Karpas-422 (cell line): ENCODE data around the gene IDUA. TPM values are rescaled to one million over a fixed set of nuclear protein-coding genes. Genes with fewer than 3 reads are reported as not detected.

Experiments used
- DNase-seq: peaks from one replicate; pipeline ENCODE4 v3.0.0-alpha.2; 2015
- H2AFZ ChIP-seq: fragments of 200-600 bp; sonication (generic); 2 replicates; pipeline ENCODE4 v1.6.1; 2014; ENCODE audit warnings: antibody characterized with exemption, low read length, mixed read lengths
- H3K27ac ChIP-seq: fragments of 200-600 bp; sonication (generic); 2 replicates; pipeline ENCODE4 v1.5.1; 2014; ENCODE audit warnings: mild to moderate bottlenecking, low read length, moderate library complexity
- H3K27me3 ChIP-seq: fragments of 200-600 bp; sonication (generic); 2 replicates; pipeline ENCODE4 v1.6.1; 2014; ENCODE audit warnings: low read length, mixed read lengths
- H3K36me3 ChIP-seq: fragments of 200-600 bp; sonication (generic); 2 replicates; pipeline ENCODE4 v1.6.1; 2014; ENCODE audit warnings: low read length, mixed read lengths; ENCODE audit not compliant: insufficient read depth
- H3K4me1 ChIP-seq: fragments of 200-600 bp; sonication (generic); 2 replicates; pipeline ENCODE4 v1.6.1; 2014; ENCODE audit warnings: mild to moderate bottlenecking, low read length, mixed read lengths
- H3K4me2 ChIP-seq: fragments of 200-600 bp; sonication (generic); 2 replicates; pipeline ENCODE4 v1.6.1; 2014; ENCODE audit warnings: low read length, low read depth, mild to moderate bottlenecking; ENCODE audit not compliant: poor library complexity, severe bottlenecking
- H3K4me3 ChIP-seq: fragments of 200-600 bp; sonication (generic); 2 replicates; pipeline ENCODE4 v1.5.1; 2014; ENCODE audit warnings: mild to moderate bottlenecking, antibody characterized with exemption, low read length, mixed read lengths
- H3K79me2 ChIP-seq: fragments of 200-600 bp; sonication (generic); 2 replicates; pipeline ENCODE4 v1.6.1; 2014; ENCODE audit warnings: mild to moderate bottlenecking, low read length, mixed read lengths
- H3K9ac ChIP-seq: fragments of 200-600 bp; sonication (generic); 2 replicates; pipeline ENCODE4 v1.6.0; 2014; ENCODE audit warnings: low read length
- H3K9me2 ChIP-seq: fragments of 200-600 bp; sonication (generic), shearing (Covaris generic); replicated peaks from 2 replicates; pipeline ENCODE4 v1.6.0; 2014; ENCODE audit warnings: mild to moderate bottlenecking, low read length, moderate library complexity; ENCODE audit not compliant: insufficient read depth
- H3K9me3 ChIP-seq: fragments of 300-700, 200-600 bp; sonication (generic); 2 replicates; pipeline ENCODE4 v1.6.1; 2014; ENCODE audit warnings: low read length, mixed read lengths
- H4K20me1 ChIP-seq: fragments of 200-600 bp; sonication (generic); 2 replicates; pipeline ENCODE4 v1.6.1; 2014; ENCODE audit warnings: mild to moderate bottlenecking, antibody characterized with exemption, low read length, low read depth; ENCODE audit not compliant: insufficient read depth
- total RNA-seq: library from RNA; depleted of rRNA; stranded (reverse); fragments of >200 nt; shearing (Covaris generic); gene quantifications from 2 replicates; pipeline ENCODE4 v1.2.3, GENCODE V29; 2014; ENCODE audit warnings: low replicate concordance

Gene IDUA
- total RNA-seq, 1 experiment from 2014 or later, result 20.8 TPM

GRCh38 chr4:1004557-1005485 lies 18.0 kb downstream of the IDUA start:
- Histone ChIP-seq H3K4me3 (no peak overlapping the region), H3K4me1 (peaks cover 20% of the 10 kb centered on the region), H3K4me2 (no peak overlapping the region), H2AFZ (no peak overlapping the region), H3K27me3 (no peaks in the 10 kb centered on the region), H3K9me3 (no peaks in the 10 kb centered on the region), H3K27ac (no peak overlapping the region), H3K9ac (no peak overlapping the region), H3K79me2 (no peaks in the 10 kb centered on the region), H4K20me1 (no peaks in the 10 kb centered on the region), H3K9me2 (no peaks in the 10 kb centered on the region), H3K36me3 (no peaks in the 10 kb centered on the region)
- no peak for DNase-seq

GRCh38 chr4:1006856-1007255 lies 20.0 kb downstream of the IDUA start:
- H3K27me3 ChIP-seq, result no peaks in the 10 kb centered on the region
- no peaks in the 10 kb centered on the region for H4K20me1 ChIP-seq
- no peak for DNase-seq
- no peak overlapping the region for H3K4me3 ChIP-seq
- H3K4me1 ChIP-seq, result peaks cover 8% of the 10 kb centered on the region
- H3K36me3 ChIP-seq, result no peaks in the 10 kb centered on the region
- H3K9me2 ChIP-seq, result no peaks in the 10 kb centered on the region
- no peak overlapping the region for H3K9ac ChIP-seq
- H3K4me2 ChIP-seq, result no peak overlapping the region
- H2AFZ ChIP-seq, result no peak overlapping the region
- H3K27ac ChIP-seq, result no peak overlapping the region
- no peaks in the 10 kb centered on the region for H3K79me2 ChIP-seq
- no peaks in the 10 kb centered on the region for H3K9me3 ChIP-seq

- Histone ChIP-seq H3K4me1 (peaks cover 11% of the 10 kb centered on the region), H4K20me1 (no peaks in the 10 kb centered on the region), H3K79me2 (no peaks in the 10 kb centered on the region), H3K27ac (no peak overlapping the region), H3K9me2 (no peaks in the 10 kb centered on the region), H3K36me3 (no peaks in the 10 kb centered on the region), H3K4me2 (peak overlapping the region; percentile 38), H3K9me3 (no peaks in the 10 kb centered on the region), H3K9ac (no peak overlapping the region), H3K27me3 (no peaks in the 10 kb centered on the region), H3K4me3 (peak overlapping the region; percentile 41; the same call in 1 of the 2 replicates), H2AFZ (no peak overlapping the region)
- no peak for DNase-seq
Observed at GRCh38 chr4:1008840-1009541, 22.1 kb downstream of the IDUA start.

- peak overlapping the region; percentile 41; the same call in 1 of the 2 replicates for H3K4me3 ChIP-seq
- H3K36me3 ChIP-seq, result no peaks in the 10 kb centered on the region
- H3K27ac ChIP-seq, result no peak overlapping the region
- H3K9me2 ChIP-seq, result no peaks in the 10 kb centered on the region
- H3K79me2 ChIP-seq, result no peaks in the 10 kb centered on the region
- peak; percentile 87 for DNase-seq
- no peak overlapping the region for H2AFZ ChIP-seq
- H3K27me3 ChIP-seq, result no peaks in the 10 kb centered on the region
- H3K4me2 ChIP-seq, result peak overlapping the region; percentile 38
- no peaks in the 10 kb centered on the region for H4K20me1 ChIP-seq
- H3K9ac ChIP-seq, result no peak overlapping the region
- peaks cover 11% of the 10 kb centered on the region for H3K4me1 ChIP-seq
- no peaks in the 10 kb centered on the region for H3K9me3 ChIP-seq
Observed at GRCh38 chr4:1009542-1010394, 22.9 kb downstream of the IDUA start.

GRCh38 chr4:1010395-1011021 lies 23.7 kb downstream of the IDUA start:
- no peaks in the 10 kb centered on the region for H3K27me3 ChIP-seq
- no peak overlapping the region for H3K4me2 ChIP-seq
- H3K79me2 ChIP-seq, result no peaks in the 10 kb centered on the region
- H4K20me1 ChIP-seq, result no peaks in the 10 kb centered on the region
- H3K9me3 ChIP-seq, result no peaks in the 10 kb centered on the region
- DNase-seq, result no peak
- H3K9me2 ChIP-seq, result no peaks in the 10 kb centered on the region
- H3K9ac ChIP-seq, result no peak overlapping the region
- H3K36me3 ChIP-seq, result no peaks in the 10 kb centered on the region
- H3K27ac ChIP-seq, result no peak overlapping the region
- H3K4me3 ChIP-seq, result no peak overlapping the region
- H2AFZ ChIP-seq, result no peak overlapping the region
- peaks cover 11% of the 10 kb centered on the region for H3K4me1 ChIP-seq

- Histone ChIP-seq H3K4me1 (peaks cover 11% of the 10 kb centered on the region), H4K20me1 (peaks cover 5% of the 10 kb centered on the region; the same call in 1 of the 2 replicates), H3K79me2 (no peaks in the 10 kb centered on the region), H2AFZ (no peak within 1 kb of the TSS), H3K9ac (peak within 1 kb of the TSS; percentile 33), H3K27ac (no peak within 1 kb of the TSS), H3K27me3 (no peaks in the 10 kb centered on the region), H3K9me2 (no peaks in the 10 kb centered on the region), H3K36me3 (no peaks in the 10 kb centered on the region), H3K4me3 (0 out of 2 replicates have a peak within 1 kb of the TSS, but pooled peaks have one; percentile 22), H3K9me3 (no peaks in the 10 kb centered on the region), H3K4me2 (no peak within 1 kb of the TSS)
- DNase-seq, result peak; percentile 94
Observed at GRCh38 chr4:1011022-1011665, 24.3 kb downstream of the IDUA start, which contains the start of gene FGFRL1. Gene FGFRL1 (plus strand): TSS chr4:1011626. CDS start chr4:1012486, 860 bp downstream.

GRCh38 chr4:1011666-1012033 lies 24.8 kb downstream of the IDUA start:
- no peaks in the 10 kb centered on the region for H3K9me3 ChIP-seq
- H3K27me3 ChIP-seq, result no peaks in the 10 kb centered on the region
- H3K9ac ChIP-seq, result no peak overlapping the region
- H3K4me2 ChIP-seq, result no peak overlapping the region
- H3K79me2 ChIP-seq, result no peaks in the 10 kb centered on the region
- no peak overlapping the region for H3K4me3 ChIP-seq
- no peaks in the 10 kb centered on the region for H3K9me2 ChIP-seq
- no peak overlapping the region for H2AFZ ChIP-seq
- no peak for DNase-seq
- no peak overlapping the region for H3K27ac ChIP-seq
- H3K36me3 ChIP-seq, result no peaks in the 10 kb centered on the region
- peaks cover 11% of the 10 kb centered on the region for H3K4me1 ChIP-seq
- H4K20me1 ChIP-seq, result peaks cover 5% of the 10 kb centered on the region; the same call in 1 of the 2 replicates
